Posterior vena cava (tissue), 2 donors: Measurements from ENCODE around the gene RAB3IP. TPM values are rescaled to one million over a fixed set of nuclear protein-coding genes. Genes with fewer than 3 reads are reported as not detected.
A peak's percentile ranks its signal among the peaks of the same experiment; 100 is the strongest.
"Not testable (repeated sequence)": the region's sequence is repeated elsewhere in the genome, so short reads cannot be mapped to it uniquely, and the experiment has no call there.

ENCODE experiments used
- DNase-seq: peaks from one replicate; pipeline ENCODE4 v3.0.0-alpha.2; 2020; ENCODE audit warnings: low spot score
- intact Hi-C, 2 donors: fragments of 100-400 bp; cut with DNase I; formaldehyde crosslinking; loops; one replicate each; pipeline versions ENCODE4 v1.14.1 to v1.14.2; 2022 to 2023
- total RNA-seq, 2 donors: library from RNA; stranded (reverse); fragmentation: NEBNext Ultra II Directional; extraction: Animal tissue kit (Norgen Biotek cat#: 25700); gene quantifications; one replicate each; pipeline ENCODE4 v1.2.1, GENCODE V29; 2021
- donor health status: DM: yes; HTN: yes; CAD: no.
- donor health status: DM: yes; HTN: yes; CAD: no.

RAB3IP gene
- total RNA-seq, 2 donors from 2014 or later, result 6.2 to 12.1 TPM

GRCh38 chr12:69744109-69744508, 5.4 kb downstream of the RAB3IP start:
- intact Hi-C loops, result no loop called here

GRCh38 chr12:69751476-69751875, 12.8 kb downstream of the RAB3IP start:
- DNase-seq, result no peak
- intact Hi-C loops, result no loop called here

More at GRCh38 chr12:69744109-69744508, 5.4 kb downstream of the RAB3IP start:
- DNase-seq, result no peak

GRCh38 chr12:69755302-69755701, 16.6 kb downstream of the RAB3IP start:
- DNase-seq, result no peak
- intact Hi-C loops, result no loop called here

GRCh38 chr12:69756088-69756755, 17.6 kb downstream of the RAB3IP start:
- no peak for DNase-seq
- intact Hi-C loops, result no loop called here

- no peak for DNase-seq
- intact Hi-C loops, result no loop called here
Measured at GRCh38 chr12:69758105-69758504, 19.4 kb downstream of the RAB3IP start.

- DNase-seq, intact Hi-C loops: not testable (repeated sequence)
Measured at GRCh38 chr12:69759581-69759980, 20.9 kb downstream of the RAB3IP start.

- no peak for DNase-seq
- intact Hi-C loops, result no loop called here
Measured at GRCh38 chr12:69765515-69765914, 26.9 kb downstream of the RAB3IP start.

GRCh38 chr12:69766260-69766659, 27.6 kb downstream of the RAB3IP start:
- intact Hi-C loops, result no loop called here

GRCh38 chr12:69779928-69780327, 41.3 kb downstream of the RAB3IP start:
- no peak for DNase-seq
- intact Hi-C loops, result no loop called here

More at GRCh38 chr12:69766260-69766659, 27.6 kb downstream of the RAB3IP start:
- DNase-seq, result no peak

GRCh38 chr12:69783365-69783764, 44.7 kb downstream of the RAB3IP start:
- intact Hi-C loops, result no loop called here
- no peak for DNase-seq

- intact Hi-C loops, result no loop called here
Measured at GRCh38 chr12:69789351-69789750, 50.7 kb downstream of the RAB3IP start.

GRCh38 chr12:69792533-69792932, 53.9 kb downstream of the RAB3IP start:
- intact Hi-C loops, result no loop called here
- no peak for DNase-seq

More at GRCh38 chr12:69789351-69789750, 50.7 kb downstream of the RAB3IP start:
- no peak for DNase-seq

- intact Hi-C loops, result not testable (repeated sequence)
Measured at GRCh38 chr12:69807101-69807897, 68.6 kb downstream of the RAB3IP start.

GRCh38 chr12:69810870-69811498, 72.3 kb downstream of the RAB3IP start:
- no peak for DNase-seq
- intact Hi-C loops, result no loop called here

More at GRCh38 chr12:69807101-69807897, 68.6 kb downstream of the RAB3IP start:
- DNase-seq, result peak; percentile 54

- no peak for DNase-seq
- intact Hi-C loops, result no loop called here
Measured at GRCh38 chr12:69816082-69816481, 77.4 kb downstream of the RAB3IP start.

- intact Hi-C loops, result no loop called here
- no peak for DNase-seq
Measured at GRCh38 chr12:69821032-69821455, 82.4 kb downstream of the RAB3IP start.

GRCh38 chr12:69821456-69822159, 82.9 kb downstream of the RAB3IP start:
- no peak for DNase-seq
- intact Hi-C loops, result no loop called here

GRCh38 chr12:69822201-69822860, 83.7 kb downstream of the RAB3IP start:
- intact Hi-C loops, result no loop called here

GRCh38 chr12:69824028-69824427, 85.4 kb downstream of the RAB3IP start:
- DNase-seq, result no peak
- intact Hi-C loops, result no loop called here

More at GRCh38 chr12:69822201-69822860, 83.7 kb downstream of the RAB3IP start:
- DNase-seq, result no peak
